ENCODE measurements around the gene ABLIM3. TPM values are rescaled to one million over a fixed set of nuclear protein-coding genes. Genes with fewer than 3 reads are reported as not detected.

The ABLIM3 gene
- total RNA-seq, 1 donor from 2014 or later: 3.9 TPM

- Mint-ChIP-seq H3K27me3 (ENCODE audit: low read depth, unreplicated experiment) (no peaks in the 10 kb centered on the region), H3K4me3 (ENCODE audit: unreplicated experiment) (no peak overlapping the region), H3K9me3 (ENCODE audit: unreplicated experiment) (no peaks in the 10 kb centered on the region), H3K4me1 (ENCODE audit: low read depth, unreplicated experiment) (peaks cover 27% of the 10 kb centered on the region), H3K36me3 (ENCODE audit: low read depth, unreplicated experiment) (no peaks in the 10 kb centered on the region), H3K27ac (ENCODE audit: unreplicated experiment) (no peak overlapping the region)
- no peaks in the 10 kb centered on the region for H3K9me3 ChIP-seq (ENCODE audit: insufficient read depth, low read depth, low read length)
- no peaks in the 10 kb centered on the region for H3K36me3 ChIP-seq (ENCODE audit: insufficient read depth, low read length)
- H3K4me2 ChIP-seq (ENCODE audit: low read length): no peak overlapping the region
- peaks cover 21% of the 10 kb centered on the region for H3K4me1 ChIP-seq (ENCODE audit: insufficient read depth, low read length)
- no peak overlapping the region for H3K27ac ChIP-seq (ENCODE audit: low read depth, low read length)
- DNase-seq (ENCODE audit: low read depth) (no peak), FAIRE-seq (no peak)
- peaks cover 20% of the 10 kb centered on the region for H3K79me2 ChIP-seq (ENCODE audit: insufficient read depth, low read length)
- no peak for TF ChIP-seq CTCF (IDR thresholded peaks at IDR 0.05; ENCODE audit: insufficient read depth, low read depth, low read length)
- no peak overlapping the region for H3K9ac ChIP-seq (ENCODE audit: low read length)
- H4K20me1 ChIP-seq (ENCODE audit: insufficient read depth, low read length): no peaks in the 10 kb centered on the region
- no peaks in the 10 kb centered on the region for H3K27me3 ChIP-seq (ENCODE audit: insufficient read depth, low read length)
- no peak overlapping the region for H3K4me3 ChIP-seq (ENCODE audit: insufficient read depth, low read depth, low read length)
- no peak overlapping the region for H2AFZ ChIP-seq (ENCODE audit: low read depth, low read length)
These were observed 15.3 kb downstream of the ABLIM3 start for GRCh38 chr5:149156435-149157083.

- Histone ChIP-seq H3K4me1 (ENCODE audit: insufficient read depth, low read length) (peaks cover 22% of the 10 kb centered on the region), H3K9me3 (ENCODE audit: insufficient read depth, low read depth, low read length) (no peaks in the 10 kb centered on the region), H3K9ac (ENCODE audit: low read length) (no peak overlapping the region), H3K36me3 (ENCODE audit: insufficient read depth, low read length) (no peaks in the 10 kb centered on the region), H4K20me1 (ENCODE audit: insufficient read depth, low read length) (no peaks in the 10 kb centered on the region), H3K4me3 (ENCODE audit: insufficient read depth, low read depth, low read length) (no peak overlapping the region), H3K27me3 (ENCODE audit: insufficient read depth, low read length) (no peaks in the 10 kb centered on the region), H2AFZ (ENCODE audit: low read depth, low read length) (no peak overlapping the region), H3K79me2 (ENCODE audit: insufficient read depth, low read length) (peaks cover 16% of the 10 kb centered on the region), H3K27ac (ENCODE audit: low read depth, low read length) (no peak overlapping the region), H3K4me2 (ENCODE audit: low read length) (no peak overlapping the region)
- Mint-ChIP-seq H3K4me3 (ENCODE audit: unreplicated experiment) (no peak overlapping the region), H3K9me3 (ENCODE audit: unreplicated experiment) (no peaks in the 10 kb centered on the region), H3K36me3 (ENCODE audit: low read depth, unreplicated experiment) (no peaks in the 10 kb centered on the region), H3K4me1 (ENCODE audit: low read depth, unreplicated experiment) (peaks cover 24% of the 10 kb centered on the region), H3K27ac (ENCODE audit: unreplicated experiment) (no peak overlapping the region), H3K27me3 (ENCODE audit: low read depth, unreplicated experiment) (no peaks in the 10 kb centered on the region)
- TF ChIP-seq EZH2 (IDR thresholded peaks at IDR 0.05; ENCODE audit: insufficient read depth, low read length): no peak
- no peak for TF ChIP-seq CTCF (IDR thresholded peaks at IDR 0.05; ENCODE audit: insufficient read depth, low read depth, low read length)
- FAIRE-seq (no peak), DNase-seq (ENCODE audit: low read depth) (no peak)
These were observed 16.0 kb downstream of the ABLIM3 start for GRCh38 chr5:149157330-149157729.

- Histone ChIP-seq H3K9ac (ENCODE audit: low read length) (no peak overlapping the region), H3K27ac (ENCODE audit: low read depth, low read length) (no peak overlapping the region), H3K9me3 (ENCODE audit: insufficient read depth, low read depth, low read length) (no peaks in the 10 kb centered on the region), H4K20me1 (ENCODE audit: insufficient read depth, low read length) (no peaks in the 10 kb centered on the region), H3K4me2 (ENCODE audit: low read length) (no peak overlapping the region), H3K36me3 (ENCODE audit: insufficient read depth, low read length) (no peaks in the 10 kb centered on the region), H3K4me1 (ENCODE audit: insufficient read depth, low read length) (peaks cover 15% of the 10 kb centered on the region), H2AFZ (ENCODE audit: low read depth, low read length) (no peak overlapping the region), H3K27me3 (ENCODE audit: insufficient read depth, low read length) (no peaks in the 10 kb centered on the region), H3K79me2 (ENCODE audit: insufficient read depth, low read length) (peaks cover 10% of the 10 kb centered on the region), H3K4me3 (ENCODE audit: insufficient read depth, low read depth, low read length) (no peak overlapping the region)
- no peak for DNase-seq (ENCODE audit: low read depth)
- Mint-ChIP-seq H3K4me3 (ENCODE audit: unreplicated experiment) (no peak overlapping the region), H3K36me3 (ENCODE audit: low read depth, unreplicated experiment) (no peaks in the 10 kb centered on the region), H3K27ac (ENCODE audit: unreplicated experiment) (no peak overlapping the region), H3K27me3 (ENCODE audit: low read depth, unreplicated experiment) (no peaks in the 10 kb centered on the region), H3K4me1 (ENCODE audit: low read depth, unreplicated experiment) (peaks cover 18% of the 10 kb centered on the region), H3K9me3 (ENCODE audit: unreplicated experiment) (no peaks in the 10 kb centered on the region)
- no peak for FAIRE-seq
- TF ChIP-seq EZH2 (IDR thresholded peaks at IDR 0.05; ENCODE audit: insufficient read depth, low read length): no peak
- TF ChIP-seq CTCF (IDR thresholded peaks at IDR 0.05; ENCODE audit: insufficient read depth, low read depth, low read length): no peak
These were observed 19.0 kb downstream of the ABLIM3 start for GRCh38 chr5:149160291-149160787.
